ENCODE data around the gene IGSF21. TPM values are rescaled to one million over a fixed set of nuclear protein-coding genes. Genes with fewer than 3 reads are reported as not detected.

IGSF21 gene
- total RNA-seq, 1 experiment from 2014 or later, result 5.2 TPM

DNA sequence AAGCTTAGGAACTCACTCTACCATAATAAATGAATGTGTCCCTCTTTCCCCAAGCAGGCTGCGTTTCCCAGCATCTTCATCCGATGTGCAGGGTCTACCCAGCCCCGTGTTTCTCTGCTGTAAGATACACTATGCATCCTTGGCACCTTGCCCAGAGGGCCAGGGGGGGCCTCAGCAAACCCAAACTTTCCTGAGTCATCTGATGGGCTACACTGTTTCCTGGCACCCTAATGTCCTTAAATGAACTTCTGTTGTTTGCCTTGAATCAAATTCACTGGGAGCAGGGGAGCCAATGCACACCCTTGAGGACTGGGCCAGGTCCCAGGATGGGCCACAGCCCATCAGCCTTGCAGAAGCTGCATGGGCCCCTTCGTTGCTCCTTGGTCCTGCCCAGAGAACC lies 145.5 kb downstream of the IGSF21 start:
- Histone ChIP-seq H4K91ac (ENCODE audit: insufficient read length, low read depth, low read length) (no peak overlapping the region), H3T11ph (ENCODE audit: low read length) (no peak overlapping the region), H3K4me1 (ENCODE audit: insufficient read depth, low read length) (no peaks in the 10 kb centered on the region), H2BK15ac (ENCODE audit: low read depth, low read length) (no peak overlapping the region), H2AFZ (ENCODE audit: low read length) (no peak overlapping the region), H3K9me3 (ENCODE audit: control insufficient read depth, low read depth, low read length) (no peaks in the 10 kb centered on the region), H2BK5ac (ENCODE audit: insufficient read length, low read length) (no peak overlapping the region), H3K27me3 (ENCODE audit: insufficient read depth, low read length) (no peaks in the 10 kb centered on the region; the same call in 1 of the 2 replicates), H2BK12ac (ENCODE audit: insufficient read length, low read depth, low read length) (no peak overlapping the region), H3K56ac (ENCODE audit: insufficient read length, low read depth, low read length) (no peak overlapping the region), H3K18ac (ENCODE audit: insufficient read length, low read depth, low read length) (no peak overlapping the region), H3K79me2 (ENCODE audit: insufficient read depth, low read length) (no peaks in the 10 kb centered on the region), H2BK20ac (ENCODE audit: low read depth, low read length, poor library complexity, severe bottlenecking) (no peak overlapping the region), H4K5ac (ENCODE audit: insufficient read length, low read depth, low read length) (no peak overlapping the region), H3K23ac (ENCODE audit: insufficient read length, low read depth, low read length) (no peak overlapping the region), H4K20me1 (ENCODE audit: control insufficient read depth, insufficient read depth, insufficient read length) (no peaks in the 10 kb centered on the region), H3K9ac (ENCODE audit: extremely low read depth, insufficient read length, low read length) (no peak overlapping the region), H2AK5ac (ENCODE audit: insufficient read length, low read length) (no peak overlapping the region), H3K27ac (ENCODE audit: insufficient read length, low read depth, low read length) (no peak overlapping the region), H4K8ac (replicated peaks; ENCODE audit: insufficient read length, low read depth, low read length) (no peak overlapping the region), H3K14ac (ENCODE audit: insufficient read depth, low read length) (no peak overlapping the region), H3K4me2 (ENCODE audit: insufficient read depth, insufficient read length, low read length) (no peak overlapping the region), H3K23me2 (ENCODE audit: insufficient read length, low read depth, low read length, poor library complexity, severe bottlenecking) (no peaks in the 10 kb centered on the region), H2BK120ac (ENCODE audit: low read depth, low read length, poor library complexity, severe bottlenecking) (no peak overlapping the region), H3K4ac (ENCODE audit: low read depth, low read length) (no peak overlapping the region), H3K79me1 (ENCODE audit: insufficient read depth, low read depth, low read length, poor library complexity, severe bottlenecking) (no peaks in the 10 kb centered on the region)
- TF ChIP-seq, protein P1, sequence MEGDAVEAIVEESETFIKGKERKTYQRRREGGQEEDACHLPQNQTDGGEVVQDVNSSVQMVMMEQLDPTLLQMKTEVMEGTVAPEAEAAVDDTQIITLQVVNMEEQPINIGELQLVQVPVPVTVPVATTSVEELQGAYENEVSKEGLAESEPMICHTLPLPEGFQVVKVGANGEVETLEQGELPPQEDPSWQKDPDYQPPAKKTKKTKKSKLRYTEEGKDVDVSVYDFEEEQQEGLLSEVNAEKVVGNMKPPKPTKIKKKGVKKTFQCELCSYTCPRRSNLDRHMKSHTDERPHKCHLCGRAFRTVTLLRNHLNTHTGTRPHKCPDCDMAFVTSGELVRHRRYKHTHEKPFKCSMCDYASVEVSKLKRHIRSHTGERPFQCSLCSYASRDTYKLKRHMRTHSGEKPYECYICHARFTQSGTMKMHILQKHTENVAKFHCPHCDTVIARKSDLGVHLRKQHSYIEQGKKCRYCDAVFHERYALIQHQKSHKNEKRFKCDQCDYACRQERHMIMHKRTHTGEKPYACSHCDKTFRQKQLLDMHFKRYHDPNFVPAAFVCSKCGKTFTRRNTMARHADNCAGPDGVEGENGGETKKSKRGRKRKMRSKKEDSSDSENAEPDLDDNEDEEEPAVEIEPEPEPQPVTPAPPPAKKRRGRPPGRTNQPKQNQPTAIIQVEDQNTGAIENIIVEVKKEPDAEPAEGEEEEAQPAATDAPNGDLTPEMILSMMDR (conservative IDR thresholded peaks at IDR 0.05), result no peak
- no peak overlapping the region for H3K4me3 Mint-ChIP-seq
- peaks cover 0 to 3% of the 10 kb centered on the region in 2 experiments; a peak in 1 of 5 replicates for H3K9me3 Mint-ChIP-seq
- H3K4me1 Mint-ChIP-seq, result peaks cover 18 to 23% of the 10 kb centered on the region in 2 experiments
- H3K27ac Mint-ChIP-seq, result no peak overlapping the region
- no CpG with 5 or more reads among the region's 4 CpGs for WGBS (ENCODE audit: extremely low coverage, insufficient read length, low lambda C conversion rate)
- no peak for DNase-seq
- H3K27me3 Mint-ChIP-seq (ENCODE audit: low read depth), result peaks cover 14% of the 10 kb centered on the region
- H3K36me3 Mint-ChIP-seq (ENCODE audit: insufficient read depth in 1 of 3, low read depth in 3 of 3), result peaks cover 0 to 4% (median 0%) of the 10 kb centered on the region in 3 experiments; a peak in 1 of 7 replicates

Measured in H9 (cell line).